ENCODE data around the gene SH2B3.

Gene SH2B3

DNA sequence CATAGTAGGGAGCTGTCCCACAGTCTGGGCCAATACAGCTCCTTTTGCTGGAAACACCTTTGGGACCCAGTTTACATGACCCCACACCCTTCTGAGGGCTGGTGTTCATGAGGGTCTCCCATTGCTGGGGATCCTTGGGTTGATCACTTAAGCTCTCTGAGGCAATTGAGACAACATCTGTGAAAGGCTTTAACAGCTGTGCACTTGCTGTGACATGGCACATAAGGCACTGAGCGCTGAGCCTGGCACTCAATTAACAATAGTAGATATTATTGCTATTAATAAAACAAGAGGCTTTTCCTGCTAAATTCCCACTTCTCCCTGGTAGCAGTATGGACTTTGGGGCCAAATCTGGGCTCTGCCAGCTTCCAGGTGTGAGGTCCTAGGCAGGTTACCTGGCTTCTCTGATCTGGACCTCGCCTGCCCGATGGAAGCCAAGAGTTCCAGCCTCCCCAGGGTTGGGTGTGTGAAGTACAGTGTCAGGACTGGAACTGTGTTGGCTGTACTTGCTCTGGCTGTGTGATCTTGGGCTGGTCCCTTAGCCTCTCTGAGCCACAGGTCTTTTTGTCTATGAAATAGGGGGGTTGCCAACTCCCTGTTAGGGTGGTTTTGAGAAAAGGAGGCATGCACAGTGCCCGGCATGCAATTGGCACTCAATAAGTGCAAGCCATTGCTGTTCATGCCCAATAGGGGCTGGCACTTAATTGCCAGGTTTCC, 3.1 kb downstream of the SH2B3 start:
- DNase-seq (ENCODE audit: low read depth in 3 of 3), result no peak

DNA sequence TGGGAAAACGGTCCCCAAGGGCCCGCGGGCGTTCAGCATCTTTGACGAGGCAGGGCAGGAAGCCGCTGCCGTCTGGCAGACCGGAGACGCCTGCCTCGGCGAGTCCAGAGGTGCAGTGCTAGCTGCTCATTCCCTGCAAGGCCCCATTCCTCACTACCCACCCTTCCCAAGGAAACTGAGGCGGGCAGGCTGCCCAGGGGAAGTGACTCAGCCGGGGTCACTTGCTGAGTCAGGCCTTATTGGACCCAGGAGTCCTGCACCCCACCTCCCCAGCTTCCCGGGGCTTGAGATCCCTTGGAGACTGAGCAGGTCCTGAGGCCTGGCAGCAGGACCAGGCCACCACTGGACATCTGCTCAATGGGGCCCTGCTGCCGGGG, 3.7 kb downstream of the SH2B3 start:
- DNase-seq (ENCODE audit: low read depth in 3 of 3), result no peak

DNA sequence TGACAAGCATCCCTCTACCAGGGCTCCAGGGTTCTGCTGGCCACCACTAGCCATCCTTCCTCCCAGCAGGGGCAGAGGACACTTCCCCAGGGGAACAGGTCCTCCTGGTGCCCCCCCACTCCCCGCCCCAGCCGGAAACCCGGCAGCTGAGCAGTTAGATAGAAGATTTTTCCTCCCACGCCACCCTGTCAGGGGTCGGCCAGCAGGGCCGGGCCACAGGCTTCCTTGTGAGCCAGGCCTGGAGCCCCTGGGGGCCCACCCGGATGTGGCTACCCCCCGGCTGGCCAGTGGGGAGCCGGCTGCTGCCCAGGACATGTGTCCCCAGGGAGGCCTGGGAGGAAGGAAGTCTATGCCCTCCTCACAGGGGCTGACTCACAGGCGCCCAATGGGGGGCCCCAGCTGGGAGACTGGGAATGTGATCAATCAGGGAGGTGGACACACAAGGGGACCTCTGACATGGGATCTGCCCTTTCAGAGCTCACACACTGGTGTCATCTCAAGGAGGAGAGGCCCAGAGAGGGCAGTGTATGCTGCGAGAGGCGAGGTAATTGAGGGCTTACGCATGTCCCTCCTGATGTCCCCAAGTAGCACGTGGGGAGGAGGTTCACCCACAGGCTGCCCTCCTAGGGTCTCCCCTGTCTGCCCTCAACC, 4.2 kb downstream of the SH2B3 start:
- DNase-seq (ENCODE audit: low read depth in 3 of 3), result no peak

DNA sequence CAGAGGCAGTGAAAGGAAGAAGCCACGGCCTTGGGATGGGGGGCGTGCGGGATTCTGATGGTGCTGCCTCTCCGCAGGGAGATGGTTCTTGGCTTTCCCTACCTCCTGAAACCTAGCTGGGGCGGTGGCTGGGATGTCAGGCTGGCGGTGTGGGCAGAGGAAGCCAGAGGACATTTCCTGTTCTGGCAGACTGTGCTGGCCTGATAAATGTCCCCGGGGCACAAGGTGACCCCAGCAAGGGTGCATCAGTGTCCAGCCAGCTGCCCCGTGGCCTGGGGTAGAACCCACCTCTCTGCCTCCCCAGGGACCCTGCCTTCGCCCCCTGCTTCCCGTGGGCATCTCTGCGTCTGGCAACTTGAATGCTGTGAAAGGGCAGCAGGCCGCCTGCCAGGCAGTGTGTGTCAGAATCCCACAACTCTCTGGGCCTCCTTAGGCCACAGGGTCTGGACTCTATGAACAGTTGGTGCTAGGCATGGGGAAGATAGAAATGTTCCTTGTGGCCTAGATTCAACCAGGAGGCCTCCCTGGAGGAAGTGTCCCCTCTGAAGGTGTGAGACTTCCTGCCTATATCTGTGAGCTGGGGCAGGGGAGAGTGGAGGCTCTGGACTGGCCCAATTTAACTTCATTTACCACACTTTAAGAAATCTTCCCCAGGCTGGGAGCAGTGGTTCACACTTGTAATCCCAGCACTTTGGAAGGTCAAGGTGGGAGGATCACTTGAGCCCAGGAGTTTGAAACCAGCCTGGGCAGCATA, 4.9 kb downstream of the SH2B3 start:
- DNase-seq (ENCODE audit: low read depth in 3 of 3), result no peak

DNA sequence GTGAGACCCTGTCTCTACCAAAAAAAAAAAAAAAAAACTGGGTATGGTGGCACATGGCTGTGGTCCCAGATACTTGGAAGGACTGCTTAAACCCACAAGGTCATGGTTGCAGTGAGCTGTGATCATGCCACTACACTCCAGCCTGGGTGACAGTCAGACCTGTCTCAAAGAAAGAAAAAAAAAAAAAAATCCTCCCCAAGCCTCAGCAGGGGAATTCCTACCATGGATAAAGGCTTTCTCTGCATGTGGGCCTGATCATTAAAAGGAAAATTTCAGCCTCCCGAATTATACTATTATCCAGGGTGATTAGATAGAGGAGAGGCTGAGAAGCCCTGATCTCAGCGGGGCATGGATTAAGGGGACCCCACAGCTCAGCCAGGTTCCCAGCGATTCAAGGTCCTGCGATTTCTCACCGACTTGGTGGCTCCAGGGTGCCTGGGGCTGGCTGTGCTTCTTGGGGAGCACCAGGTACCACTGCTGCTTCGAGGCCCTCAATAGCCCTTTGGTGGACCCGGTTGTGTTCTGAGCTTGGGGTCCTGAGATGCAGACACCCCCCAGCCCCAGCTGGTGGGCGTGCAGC, 5.6 kb downstream of the SH2B3 start:
- DNase-seq (ENCODE audit: low read depth in 3 of 3), result no peak

DNA sequence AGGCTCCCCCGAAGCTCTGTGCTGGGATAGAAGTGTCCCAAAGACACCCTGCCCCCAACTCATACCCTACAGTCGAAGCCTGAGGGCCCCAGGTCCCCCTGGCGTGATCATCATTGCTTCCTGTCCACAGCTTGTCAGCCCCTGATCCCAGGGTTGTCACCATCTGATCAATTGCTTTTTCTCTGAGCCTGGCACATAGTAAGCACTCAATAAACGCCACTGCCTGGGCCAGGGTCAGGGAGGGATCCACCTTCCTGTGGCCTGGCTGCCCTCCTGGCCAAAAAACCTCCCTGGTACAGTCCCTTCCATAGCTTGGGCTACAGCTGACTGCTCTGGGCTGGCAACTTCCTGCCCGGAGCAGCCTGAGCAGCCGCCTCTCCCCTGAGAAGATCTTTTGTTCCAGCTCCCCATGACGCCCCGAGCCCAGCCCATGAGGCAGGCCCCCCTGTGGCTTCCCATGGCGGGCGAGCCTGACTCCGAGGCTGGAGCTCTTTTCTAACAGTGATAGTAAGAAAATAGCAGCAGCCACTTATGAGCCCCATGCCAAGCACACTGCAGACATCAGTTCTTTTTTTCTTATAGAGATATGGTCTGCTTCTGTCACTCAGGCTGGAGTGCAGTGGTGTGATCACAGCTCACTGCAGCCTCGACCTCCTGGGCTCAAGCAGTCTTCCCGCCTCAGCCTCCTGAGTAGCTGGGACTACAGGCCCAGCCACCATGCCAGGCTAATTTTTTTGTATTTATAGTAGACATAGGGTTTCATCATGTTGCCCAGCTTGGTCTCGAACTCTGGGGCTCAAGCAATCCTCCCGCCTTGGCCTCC, 6.5 kb downstream of the SH2B3 start:
- DNase-seq (ENCODE audit: low read depth in 3 of 3), result no peak

DNA sequence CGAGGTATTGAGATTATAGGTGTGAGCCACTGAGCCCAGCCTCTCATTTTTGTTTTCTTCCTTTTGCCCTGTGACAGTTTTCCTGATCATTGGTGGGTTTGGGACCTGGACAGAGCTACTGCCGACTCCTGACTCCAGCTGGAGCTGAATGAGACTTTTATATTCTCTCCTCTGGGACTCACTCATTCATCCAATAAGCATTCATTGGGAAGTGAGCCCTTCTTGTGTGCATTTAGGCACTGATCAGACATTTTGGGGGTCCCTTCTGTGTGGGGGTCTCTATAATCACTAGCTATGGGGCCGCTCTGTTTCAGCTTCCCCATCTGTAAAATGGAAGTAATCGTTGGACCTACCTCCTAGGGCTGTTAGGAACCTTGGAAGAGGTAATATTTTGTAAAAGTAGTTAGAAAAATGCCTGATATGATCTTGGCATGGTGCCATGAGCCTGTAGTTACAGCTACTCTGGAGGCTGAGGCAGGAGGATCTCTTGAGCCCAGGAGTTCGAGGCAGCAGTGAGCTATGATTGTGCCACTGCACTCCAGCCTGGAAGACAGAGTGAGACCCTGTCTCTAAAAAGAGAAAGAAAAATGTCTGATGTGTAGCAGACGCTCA, 7.2 kb downstream of the SH2B3 start:
- DNase-seq (ENCODE audit: low read depth in 3 of 3), result no peak

DNA sequence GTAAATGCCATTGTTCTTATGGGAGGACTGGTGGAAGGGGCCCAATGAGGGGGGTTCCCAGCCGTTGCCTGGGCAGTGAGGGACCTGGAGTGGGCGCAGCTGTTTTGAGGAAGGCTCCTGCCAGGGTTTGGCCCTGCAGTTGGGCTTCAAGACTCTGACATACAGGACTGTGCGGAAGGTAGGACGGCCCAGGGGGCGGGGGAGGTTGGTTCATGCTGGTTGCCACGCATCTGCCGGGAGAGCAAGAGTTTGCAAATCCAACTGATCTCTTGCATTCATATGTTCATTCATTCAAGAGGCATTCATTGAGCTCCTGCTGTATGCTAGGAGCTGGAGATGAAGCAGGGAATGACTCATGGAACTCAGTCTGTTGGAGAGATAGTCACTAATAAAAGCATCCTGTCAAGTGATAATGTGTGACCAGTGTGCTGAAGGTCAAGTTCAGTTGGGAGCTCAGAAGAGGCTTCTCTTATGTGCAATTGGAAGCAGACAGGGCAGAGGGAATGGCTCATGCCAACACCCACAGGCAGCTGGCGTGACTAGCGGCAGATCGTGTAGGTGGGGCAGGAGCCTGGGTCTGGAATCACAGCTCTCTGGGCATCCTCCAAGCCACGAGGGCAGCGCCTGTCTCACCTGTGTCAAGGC, 7.8 kb downstream of the SH2B3 start:
- no peak for DNase-seq (ENCODE audit: low read depth in 3 of 3)

DNA sequence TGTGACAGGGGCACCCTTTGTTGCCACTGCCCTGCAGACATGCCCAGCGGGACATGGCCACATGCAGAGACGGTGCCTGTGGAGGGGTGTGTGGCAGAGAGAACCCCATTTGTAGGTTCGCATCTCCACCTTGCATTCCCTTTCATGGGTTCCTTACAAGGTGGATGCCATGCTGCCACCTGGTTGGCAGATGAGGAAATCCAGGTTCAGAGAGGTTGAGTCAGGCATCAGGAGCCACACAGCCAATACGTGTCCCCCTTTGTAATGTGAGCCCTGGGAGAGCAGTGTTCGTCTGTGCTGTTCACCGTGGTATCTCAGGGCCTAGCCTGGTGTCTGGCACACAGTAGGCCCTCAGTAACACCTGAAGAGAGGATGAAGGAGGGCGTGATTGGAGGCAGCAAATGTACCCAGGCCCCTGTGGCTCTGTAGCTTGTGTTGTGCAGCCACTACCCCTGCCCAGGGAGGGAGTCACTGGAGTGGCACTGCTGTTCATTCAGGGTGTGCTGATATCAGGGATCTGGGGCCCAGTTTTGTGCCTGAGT, 9.1 kb downstream of the SH2B3 start:
- DNase-seq (ENCODE audit: low read depth in 3 of 3), result no peak

DNA sequence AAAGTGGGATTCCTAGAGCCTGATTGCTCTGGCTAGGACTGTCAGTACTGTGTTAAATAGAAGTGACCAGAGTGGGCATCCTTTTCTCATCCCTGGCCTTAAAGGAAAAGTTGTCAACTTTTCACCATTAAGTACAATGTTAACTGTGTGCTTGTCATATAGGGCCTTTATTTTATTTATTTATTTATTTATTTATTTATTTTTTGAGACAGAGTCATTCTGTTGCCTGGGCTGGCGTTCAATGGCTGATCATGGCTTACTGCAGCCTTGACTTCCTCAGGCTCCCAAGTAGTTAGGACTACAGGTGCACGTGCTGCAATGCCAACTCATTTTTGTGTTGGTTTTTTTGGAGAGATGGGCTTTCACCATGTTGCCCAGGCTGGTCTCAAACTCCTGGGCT, 11.6 kb downstream of the SH2B3 start:
- no peak for DNase-seq (ENCODE audit: low read depth in 3 of 3)

DNA sequence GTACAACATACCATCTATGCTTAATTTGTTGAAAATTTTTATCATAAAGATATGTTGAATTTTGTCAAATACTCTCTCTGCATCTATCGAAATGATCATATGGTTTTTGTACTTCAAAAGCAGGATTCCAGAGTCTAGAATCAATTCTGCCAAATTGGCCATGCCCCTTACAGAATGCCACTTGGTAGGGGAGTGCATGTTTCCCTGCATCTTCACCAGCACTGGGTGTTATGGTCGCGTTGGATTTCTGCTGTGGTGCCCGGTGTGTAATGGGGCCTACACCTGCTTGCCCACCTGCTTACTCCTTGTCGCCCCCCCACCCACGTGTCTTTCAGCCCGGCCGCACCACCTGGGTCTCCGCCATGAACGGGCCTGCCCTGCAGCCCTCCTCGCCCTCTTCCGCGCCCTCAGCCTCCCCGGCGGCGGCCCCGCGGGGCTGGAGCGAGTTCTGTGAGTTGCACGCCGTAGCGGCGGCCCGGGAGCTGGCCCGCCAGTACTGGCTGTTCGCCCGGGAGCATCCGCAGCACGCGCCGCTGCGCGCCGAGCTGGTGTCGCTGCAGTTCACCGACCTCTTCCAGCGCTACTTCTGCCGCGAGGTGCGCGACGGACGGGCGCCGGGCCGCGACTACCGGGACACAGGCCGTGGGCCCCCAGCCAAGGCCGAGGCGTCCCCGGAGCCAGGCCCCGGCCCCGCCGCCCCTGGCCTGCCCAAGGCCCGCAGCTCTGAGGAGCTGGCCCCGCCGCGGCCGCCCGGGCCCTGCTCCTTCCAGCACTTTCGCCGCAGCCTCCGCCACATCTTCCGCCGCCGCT, 12.3 kb downstream of the SH2B3 start:
- no peak for DNase-seq (ENCODE audit: low read depth in 3 of 3)

DNA sequence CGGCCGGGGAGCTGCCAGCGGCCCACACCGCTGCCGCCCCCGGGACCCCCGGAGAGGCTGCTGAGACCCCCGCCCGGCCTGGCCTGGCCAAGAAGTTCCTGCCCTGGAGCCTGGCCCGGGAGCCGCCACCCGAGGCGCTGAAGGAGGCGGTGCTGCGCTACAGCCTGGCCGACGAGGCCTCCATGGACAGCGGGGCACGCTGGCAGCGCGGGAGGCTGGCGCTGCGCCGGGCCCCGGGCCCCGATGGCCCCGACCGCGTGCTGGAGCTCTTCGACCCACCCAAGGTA, 12.8 kb downstream of the SH2B3 start:
- DNase-seq (ENCODE audit: low read depth in 3 of 3), result no peak

DNA sequence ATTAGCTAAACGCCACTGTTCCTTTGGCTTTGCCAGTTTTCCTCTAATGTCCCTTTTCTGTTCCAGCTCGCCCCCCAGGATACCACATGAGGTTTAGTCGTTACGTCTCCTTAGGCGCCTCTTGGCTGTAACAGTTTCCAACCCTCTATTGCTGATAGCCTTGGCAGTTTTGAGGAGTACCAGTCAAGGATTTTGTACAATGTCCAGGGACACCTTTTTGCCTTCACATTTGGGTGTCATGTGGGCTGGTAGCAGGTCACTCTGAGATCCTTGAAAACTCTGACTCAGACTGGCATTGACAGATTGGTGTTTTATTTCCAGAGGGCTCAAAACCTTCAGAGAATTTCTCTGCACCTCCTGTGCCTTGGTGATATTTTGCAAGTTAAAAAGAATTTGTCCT, 14.1 kb downstream of the SH2B3 start:
- no peak for DNase-seq (ENCODE audit: low read depth in 3 of 3)

DNA sequence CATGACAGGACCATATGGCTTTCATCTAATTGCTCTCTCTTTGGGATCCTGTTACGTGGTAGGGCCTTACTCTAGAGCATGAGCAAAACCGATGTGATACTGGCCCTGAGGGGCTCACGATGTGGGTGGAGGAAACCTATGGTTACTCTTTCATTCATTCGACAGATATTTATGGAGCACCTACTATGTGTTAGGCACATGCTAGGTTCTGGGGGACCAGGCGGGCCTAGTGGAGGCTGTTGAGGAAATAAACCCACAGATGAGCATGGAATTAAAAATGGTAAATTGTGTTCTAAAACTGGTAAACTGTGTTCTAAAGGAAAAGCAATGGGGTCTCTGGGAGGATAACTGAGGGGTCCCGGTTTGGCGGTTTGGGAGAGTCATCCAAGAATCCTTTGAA, 14.8 kb downstream of the SH2B3 start:
- no peak for DNase-seq (ENCODE audit: low read depth in 3 of 3)

DNA sequence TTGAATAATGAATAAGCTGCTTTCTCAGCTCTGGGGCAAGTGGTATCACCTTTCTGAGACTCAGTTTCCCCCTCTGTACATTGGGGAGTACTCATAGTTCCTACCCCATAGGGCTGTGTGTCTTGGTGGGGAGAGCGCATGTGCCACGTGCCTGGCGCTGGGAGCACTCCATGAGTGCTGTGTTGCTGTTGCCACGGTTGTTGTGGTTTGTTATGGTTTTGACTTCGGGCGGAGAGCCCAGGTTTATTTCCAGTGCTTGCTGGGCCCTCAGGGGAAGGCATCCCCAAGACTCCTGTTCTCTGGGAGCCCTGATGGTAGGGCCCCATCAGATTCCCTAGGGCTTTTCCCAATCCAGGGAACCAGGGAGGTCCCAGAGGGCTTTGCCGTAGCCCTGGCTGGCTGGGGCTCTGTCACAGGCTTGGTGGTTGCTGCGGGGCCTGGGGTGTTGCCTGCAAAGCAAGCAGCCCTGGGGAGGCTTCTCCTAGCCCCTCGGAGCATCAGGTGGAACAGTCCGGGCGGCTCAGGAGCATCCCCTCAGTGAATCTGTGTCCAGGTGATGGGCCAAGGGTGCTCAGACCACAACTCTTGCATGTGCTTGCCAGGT, 18.6 kb downstream of the SH2B3 start:
- no peak for DNase-seq (ENCODE audit: low read depth in 3 of 3)

DNA sequence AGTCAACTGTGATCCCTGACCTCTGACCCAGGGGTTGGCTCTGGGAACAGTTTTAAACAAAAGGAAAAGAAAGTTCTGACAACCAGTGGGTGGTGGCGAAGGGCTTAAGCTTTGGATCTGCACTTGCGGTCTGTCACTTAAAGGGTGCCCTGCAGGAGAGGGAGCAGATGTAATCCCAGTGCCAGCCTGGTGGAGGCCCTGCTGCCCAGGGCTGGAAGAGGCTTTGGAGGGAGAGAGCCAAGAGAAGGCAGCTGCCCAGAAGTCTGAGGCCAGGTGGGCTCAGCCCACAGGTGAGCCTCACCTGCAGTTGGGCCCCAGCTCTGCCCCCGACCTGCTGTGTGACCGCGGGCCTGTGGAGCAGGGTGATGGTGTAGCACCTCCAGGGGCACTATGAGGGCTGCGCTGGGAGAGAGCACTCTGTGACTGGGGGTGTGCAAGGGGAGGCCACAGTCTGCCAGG, 19.1 kb downstream of the SH2B3 start:
- DNase-seq (ENCODE audit: low read depth in 3 of 3), result no peak

DNA sequence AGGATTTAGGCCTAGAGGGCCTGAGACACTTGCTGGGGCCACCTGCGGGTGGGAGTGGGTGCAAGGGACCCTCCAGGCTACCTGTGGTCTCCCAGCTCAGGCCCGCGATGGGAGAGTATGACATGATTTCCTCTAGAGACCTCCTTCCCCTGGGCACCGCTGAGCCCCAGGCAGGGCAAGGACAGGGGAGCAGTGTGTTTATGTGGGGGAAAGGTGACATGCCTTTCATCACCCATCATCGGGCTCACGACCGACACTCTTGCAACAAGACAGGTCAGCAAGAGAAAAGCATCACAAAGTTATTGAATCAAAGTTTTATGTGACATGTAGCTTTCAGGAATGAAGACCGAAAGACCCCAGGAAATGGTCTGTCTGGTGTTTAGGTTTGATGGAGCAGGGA, 19.9 kb downstream of the SH2B3 start:
- DNase-seq (ENCODE audit: low read depth in 3 of 3), result no peak

DNA sequence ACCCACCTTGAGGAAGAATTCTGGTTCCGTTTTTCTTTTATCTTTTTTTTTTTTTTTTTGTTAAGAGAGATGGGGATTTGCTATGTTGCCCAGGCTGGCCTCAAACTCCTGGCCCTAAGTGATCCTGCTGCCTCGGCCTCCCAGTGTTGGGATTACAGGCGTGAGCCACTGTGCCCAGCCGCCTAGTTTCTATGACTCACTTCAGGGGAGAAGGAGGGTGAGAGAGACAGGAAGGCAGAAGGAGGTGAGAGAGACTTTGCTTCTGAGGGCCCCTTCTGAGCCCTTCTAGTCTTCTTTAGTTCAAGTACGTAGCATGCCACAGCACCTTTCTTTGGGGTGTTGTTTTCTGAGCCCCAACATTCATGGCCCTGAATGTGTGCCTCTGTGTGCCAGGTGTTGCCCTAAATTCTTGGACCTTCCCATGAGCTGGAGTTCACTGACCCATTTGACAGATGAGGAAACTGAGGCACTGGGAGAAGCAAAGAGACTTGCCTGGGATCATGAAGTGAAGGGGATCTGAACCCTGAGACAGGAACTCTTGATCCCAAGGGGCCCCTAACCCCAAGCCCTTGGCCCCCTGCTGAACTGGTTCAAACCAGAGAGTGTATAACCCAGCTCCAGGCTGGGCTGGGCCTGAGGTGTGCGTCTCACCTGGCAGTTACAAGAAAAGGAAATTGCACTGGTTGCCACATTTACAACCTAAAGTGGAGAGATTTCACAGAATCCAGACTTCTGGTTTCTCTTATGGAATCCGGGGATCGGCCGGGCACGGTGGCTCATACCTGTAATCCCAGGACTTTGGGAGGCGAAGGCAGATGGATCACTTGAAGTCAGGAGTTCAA, 20.8 kb downstream of the SH2B3 start:
- no peak for DNase-seq (ENCODE audit: low read depth in 3 of 3)

All from stimulated activated CD4-positive, alpha-beta T cell treated with anti-CD3 and anti-CD28 coated beads, TNF-alpha, amount 100 ng/mL, for 24 hours (primary cell).